ENCODE measurements around the gene RPL12. TPM values are rescaled to one million over a fixed set of nuclear protein-coding genes. Genes with fewer than 3 reads are reported as not detected.
A peak's percentile ranks its signal among the peaks of the same experiment; 100 is the strongest.

Gene RPL12
- total RNA-seq, 2 experiments from 2014 or later, result 1,251 to 1,331 TPM

DNA sequence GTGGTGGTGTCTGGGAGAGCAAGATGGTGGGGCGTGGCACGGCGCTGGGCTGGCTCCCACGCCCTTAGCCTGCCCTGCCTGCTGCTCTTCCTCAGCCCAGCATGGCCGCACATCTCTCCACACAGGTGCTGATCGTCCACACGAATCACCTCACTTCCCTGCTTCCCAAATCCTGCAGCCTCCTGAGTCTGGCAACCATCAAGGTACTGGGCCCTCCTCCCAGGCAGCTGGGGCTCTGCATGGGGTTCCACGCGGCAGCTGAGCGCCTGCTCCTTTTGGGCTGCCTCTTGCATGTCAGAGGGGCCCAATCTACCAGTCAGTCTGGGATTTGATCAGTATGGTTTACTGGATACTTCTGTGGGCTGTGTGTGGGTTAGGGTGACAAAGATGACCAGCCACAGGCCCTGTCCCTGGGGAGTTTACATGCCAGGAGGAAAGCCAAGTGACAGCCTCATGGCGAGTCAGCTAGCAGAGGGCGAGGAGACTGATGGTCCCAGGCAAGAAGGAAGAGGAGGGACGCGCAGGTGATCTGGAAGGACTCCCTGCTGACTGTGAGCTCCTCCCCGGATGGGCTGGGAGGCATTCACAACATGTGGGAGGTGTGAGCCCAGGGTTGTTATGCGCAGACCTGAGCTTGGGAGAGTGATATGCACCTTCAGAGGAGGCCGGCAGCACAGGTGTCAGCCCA is 6.1 kb upstream of the RPL12 start:
- ATAC-seq, result no peak

DNA sequence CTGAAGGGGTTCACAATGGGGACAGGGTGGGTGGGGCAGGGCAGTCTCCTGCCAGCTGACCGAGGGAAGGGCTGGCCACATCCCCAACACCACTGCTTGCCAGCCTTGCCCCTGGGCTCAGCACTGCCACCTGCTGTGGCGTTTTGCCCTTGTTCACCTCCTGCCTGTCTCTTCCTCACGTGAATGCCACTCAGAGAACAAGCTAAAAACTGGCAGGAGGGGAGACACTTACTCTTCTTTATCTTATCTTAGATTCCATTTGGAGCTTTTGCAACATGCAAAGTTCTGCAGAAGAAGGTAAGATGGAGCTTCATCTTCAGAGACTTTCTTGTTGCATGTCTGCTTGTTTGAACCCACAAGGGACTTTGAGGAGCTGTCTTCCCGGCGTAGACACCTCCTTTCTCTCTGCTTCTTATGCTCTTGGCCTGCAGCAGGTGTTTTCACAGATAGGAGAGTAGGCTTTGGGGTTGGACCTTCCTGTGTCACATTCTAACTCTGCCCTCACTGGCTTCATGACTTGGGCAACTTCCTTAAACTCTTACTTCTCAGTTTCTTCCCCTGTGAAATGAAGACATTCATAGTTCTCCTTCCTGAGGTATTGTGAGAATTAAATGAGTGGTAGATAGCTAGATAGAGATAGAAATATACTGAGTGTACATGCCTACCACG is 4.3 kb upstream of the RPL12 start:
- DNase-seq, result peak; percentile 59

More for the DNA sequence above, 6.1 kb upstream of the RPL12 start:
- peaks cover 20% of the 10 kb centered on the region for H3K36me3 Mint-ChIP-seq
- peaks cover 5% of the 10 kb centered on the region for H3K4me1 Mint-ChIP-seq
- no peak overlapping the region for H3K27ac Mint-ChIP-seq
- no peaks in the 10 kb centered on the region for H3K27me3 Mint-ChIP-seq
- H3K9me3 Mint-ChIP-seq (ENCODE audit: low read depth), result no peaks in the 10 kb centered on the region
- no peak overlapping the region for H3K4me3 Mint-ChIP-seq
- no peak for DNase-seq
- CTCF ChIA-PET, result no interaction called here

GRCh38 chr9:127452691-127453090 is 1.5 kb upstream of the RPL12 start:
- H3K4me1 Mint-ChIP-seq, result peaks cover 35% of the 10 kb centered on the region
- H3K27me3 Mint-ChIP-seq, result no peaks in the 10 kb centered on the region
- peak overlapping the region; percentile 95 for H3K4me3 Mint-ChIP-seq
- peak overlapping the region; percentile 96 for H3K27ac Mint-ChIP-seq
- CTCF ChIA-PET, result interaction anchor here (1.0 to 2.2 kb wide), 4 partner anchors 8 to 135 kb away, joined by 3 to 5 read pairs (median 4); no protein-coding TSS in a partner anchor
- peaks cover 41% of the 10 kb centered on the region for H3K36me3 Mint-ChIP-seq
- ATAC-seq, result no peak
- no peak for DNase-seq
- H3K9me3 Mint-ChIP-seq (ENCODE audit: low read depth), result no peaks in the 10 kb centered on the region

More for the DNA sequence above, 4.3 kb upstream of the RPL12 start:
- ATAC-seq, result no peak
- CTCF ChIA-PET, result interaction anchor here (0.8 to 2.5 kb wide), 9 partner anchors 31 to 415 kb away, joined by 3 to 9 read pairs (median 4); partner anchors contain the start of genes STXBP1, TOR2A and ZNF79
- H3K27me3 Mint-ChIP-seq, result no peaks in the 10 kb centered on the region
- H3K27ac Mint-ChIP-seq, result peak overlapping the region; percentile 13
- H3K9me3 Mint-ChIP-seq (ENCODE audit: low read depth), result no peaks in the 10 kb centered on the region
- peaks cover 10% of the 10 kb centered on the region for H3K4me1 Mint-ChIP-seq
- peaks cover 18% of the 10 kb centered on the region for H3K36me3 Mint-ChIP-seq
- H3K4me3 Mint-ChIP-seq, result no peak overlapping the region

DNA sequence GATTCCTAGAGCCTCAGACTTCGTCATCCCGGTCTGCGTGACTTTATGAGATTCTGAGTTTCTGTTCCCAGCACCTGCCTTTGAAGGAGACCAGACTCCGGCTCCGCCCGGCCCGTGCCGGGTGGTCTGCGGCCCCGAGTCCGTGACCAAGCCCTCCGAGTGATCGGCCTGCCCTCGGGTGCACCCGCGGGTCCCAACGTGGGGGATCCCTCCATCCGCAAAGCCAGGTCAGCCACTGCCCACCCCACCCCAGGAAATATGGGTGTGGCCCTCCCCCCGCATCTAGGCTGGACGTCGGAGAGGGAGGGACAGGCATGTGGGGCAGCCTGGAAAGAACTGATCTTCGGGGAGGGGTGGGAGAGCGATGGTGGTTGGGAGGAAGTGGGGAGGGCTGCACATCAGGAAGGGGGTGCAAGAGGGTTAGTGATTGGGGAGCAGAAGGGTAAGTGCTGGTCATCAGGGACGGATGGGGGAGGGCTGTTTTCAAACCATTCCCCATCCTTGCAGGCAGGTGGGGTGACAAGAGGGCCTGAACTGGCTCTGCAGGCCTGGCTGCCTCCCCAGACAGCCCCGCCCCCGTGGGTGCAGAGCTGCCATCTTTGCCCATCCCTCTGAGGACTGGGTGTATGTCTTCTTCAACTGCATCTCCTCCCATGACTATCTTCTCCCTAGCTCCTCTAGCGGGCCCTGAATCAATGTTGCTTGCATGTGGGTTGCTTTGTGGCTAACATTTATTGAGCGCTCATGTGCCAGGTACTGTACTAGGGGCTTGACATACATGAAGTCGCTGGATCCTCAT is 851 bp upstream of the RPL12 start:
- Mint-ChIP-seq H3K27me3 (no peaks in the 10 kb centered on the region), H3K4me3 (peak overlapping the region; percentile 95), H3K27ac (peak overlapping the region; percentile 96), H3K36me3 (peaks cover 44% of the 10 kb centered on the region), H3K4me1 (peaks cover 40% of the 10 kb centered on the region), H3K9me3 (ENCODE audit: low read depth) (no peaks in the 10 kb centered on the region)
- peak; percentile 28 for ATAC-seq
- CTCF ChIA-PET, result interaction anchor here (1.0 to 2.2 kb wide), 5 partner anchors 8 to 136 kb away, joined by 3 to 5 read pairs (median 4); partner anchors contain the start of gene ZNF79
- peak; percentile 80 for DNase-seq

- peaks cover 40% of the 10 kb centered on the region for H3K4me1 Mint-ChIP-seq
- no peaks in the 10 kb centered on the region for H3K27me3 Mint-ChIP-seq
- no peak for DNase-seq
- peak; percentile 13 for ATAC-seq
- H3K9me3 Mint-ChIP-seq (ENCODE audit: low read depth), result no peaks in the 10 kb centered on the region
- CTCF ChIA-PET, result interaction anchor here (0.8 to 2.2 kb wide), 5 partner anchors 9 to 465 kb away, joined by 3 to 5 read pairs (median 4); partner anchors contain the start of gene ZNF79
- H3K4me3 Mint-ChIP-seq, result peak overlapping the region; percentile 95
- H3K27ac Mint-ChIP-seq, result peak overlapping the region; percentile 96
- peaks cover 46% of the 10 kb centered on the region for H3K36me3 Mint-ChIP-seq
Observed at GRCh38 chr9:127451608-127451857, 327 bp upstream of the RPL12 start.

GRCh38 chr9:127450243-127450760 is 904 bp downstream of the RPL12 start:
- H3K4me1 Mint-ChIP-seq, result peaks cover 40% of the 10 kb centered on the region
- DNase-seq, result no peak
- peak overlapping the region; percentile 96 for H3K27ac Mint-ChIP-seq
- peak overlapping the region; percentile 95 for H3K4me3 Mint-ChIP-seq
- ATAC-seq, result peak; percentile 4
- peaks cover 56% of the 10 kb centered on the region for H3K36me3 Mint-ChIP-seq
- CTCF ChIA-PET, result interaction anchor here (1.0 to 2.2 kb wide), 5 partner anchors 14 to 137 kb away, joined by 3 to 5 read pairs (median 4); partner anchors contain the start of genes SLC2A8 and ZNF79
- no peaks in the 10 kb centered on the region for H3K27me3 Mint-ChIP-seq
- H3K9me3 Mint-ChIP-seq (ENCODE audit: low read depth), result peaks cover 2% of the 10 kb centered on the region

DNA sequence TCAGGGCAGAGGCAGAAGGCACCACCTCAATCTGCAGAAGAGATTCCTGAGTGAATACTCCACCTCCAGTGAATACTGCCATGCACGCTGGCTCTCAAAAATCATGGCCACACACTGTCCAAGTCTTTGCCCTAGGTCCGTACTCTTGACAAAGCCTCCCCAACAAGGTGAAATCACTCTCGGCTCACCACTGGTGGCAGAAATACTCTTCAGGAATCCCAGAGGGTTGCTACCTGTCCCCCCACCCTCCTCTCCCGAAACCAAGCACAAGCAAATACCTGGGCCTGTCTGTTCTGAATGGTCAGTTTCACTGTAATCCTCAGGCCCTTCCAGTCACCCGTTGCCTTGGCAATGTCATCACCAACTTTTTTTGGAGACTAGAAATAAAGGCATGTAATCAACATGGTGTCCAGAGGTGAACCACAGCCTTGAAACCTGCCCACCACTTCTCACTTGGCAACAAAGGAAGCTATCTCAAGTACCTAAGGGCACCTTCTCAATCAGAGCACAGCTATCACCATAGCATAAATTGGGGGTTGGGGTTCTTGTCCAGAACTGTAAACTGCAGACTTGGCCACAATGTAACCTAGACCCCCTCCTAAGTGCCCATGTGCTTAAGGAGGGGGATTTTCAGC is 1.8 kb downstream of the RPL12 start:
- no peak for ATAC-seq
- Mint-ChIP-seq H3K4me1 (peaks cover 40% of the 10 kb centered on the region), H3K36me3 (peaks cover 65% of the 10 kb centered on the region), H3K4me3 (peak overlapping the region; percentile 95), H3K9me3 (ENCODE audit: low read depth) (peaks cover 9% of the 10 kb centered on the region), H3K27me3 (no peaks in the 10 kb centered on the region), H3K27ac (peak overlapping the region; percentile 96)
- DNase-seq, result peak; percentile 48
- CTCF ChIA-PET, result interaction anchor here (0.6 to 1.4 kb wide), 4 partner anchors 13 to 202 kb away, joined by 3 to 4 read pairs (median 3); partner anchors contain the start of genes SLC2A8 and ZNF79

DNA sequence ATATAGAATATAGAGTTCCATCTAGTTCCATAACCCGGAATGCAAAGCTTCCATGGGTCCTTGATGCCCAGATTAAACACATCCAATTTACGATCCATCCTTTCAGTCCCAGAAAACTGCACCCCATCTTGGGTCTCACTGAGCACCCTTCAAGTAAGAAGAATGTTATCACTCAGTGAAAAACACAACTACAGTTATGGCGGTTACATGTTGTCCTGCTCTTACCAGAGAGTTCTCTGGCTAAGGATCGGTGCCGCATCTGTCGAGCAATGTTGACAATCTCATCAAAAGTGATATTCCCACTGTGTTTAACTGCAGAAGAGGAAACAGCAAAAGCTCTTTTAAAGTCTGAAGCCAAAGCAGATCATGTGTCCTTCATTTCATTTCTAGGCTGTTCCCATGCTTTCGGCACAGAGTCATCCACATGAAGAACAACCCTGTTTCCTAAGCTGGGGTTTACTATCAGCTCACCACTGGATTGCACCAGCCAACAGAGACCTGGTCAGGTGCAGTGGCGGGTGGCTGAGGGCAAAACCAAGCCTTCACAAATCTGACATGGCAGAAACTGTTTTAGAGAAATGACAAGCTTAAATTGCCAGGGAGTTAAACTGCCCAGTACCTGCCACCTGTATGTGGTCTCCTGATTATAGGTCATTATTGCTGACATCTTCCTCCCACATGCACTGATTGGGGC is 2.9 kb downstream of the RPL12 start:
- CTCF ChIA-PET, result interaction anchor here (0.6 kb wide), 1 partner anchor 54 kb away, joined by 4 read pairs; no protein-coding TSS in a partner anchor
- H3K36me3 Mint-ChIP-seq, result peaks cover 75% of the 10 kb centered on the region
- DNase-seq, result no peak
- peak overlapping the region; percentile 95 for H3K4me3 Mint-ChIP-seq
- ATAC-seq, result no peak
- no peaks in the 10 kb centered on the region for H3K27me3 Mint-ChIP-seq
- H3K27ac Mint-ChIP-seq, result peak overlapping the region; percentile 96
- peaks cover 12% of the 10 kb centered on the region for H3K9me3 Mint-ChIP-seq (ENCODE audit: low read depth)
- H3K4me1 Mint-ChIP-seq, result peaks cover 40% of the 10 kb centered on the region

DNA sequence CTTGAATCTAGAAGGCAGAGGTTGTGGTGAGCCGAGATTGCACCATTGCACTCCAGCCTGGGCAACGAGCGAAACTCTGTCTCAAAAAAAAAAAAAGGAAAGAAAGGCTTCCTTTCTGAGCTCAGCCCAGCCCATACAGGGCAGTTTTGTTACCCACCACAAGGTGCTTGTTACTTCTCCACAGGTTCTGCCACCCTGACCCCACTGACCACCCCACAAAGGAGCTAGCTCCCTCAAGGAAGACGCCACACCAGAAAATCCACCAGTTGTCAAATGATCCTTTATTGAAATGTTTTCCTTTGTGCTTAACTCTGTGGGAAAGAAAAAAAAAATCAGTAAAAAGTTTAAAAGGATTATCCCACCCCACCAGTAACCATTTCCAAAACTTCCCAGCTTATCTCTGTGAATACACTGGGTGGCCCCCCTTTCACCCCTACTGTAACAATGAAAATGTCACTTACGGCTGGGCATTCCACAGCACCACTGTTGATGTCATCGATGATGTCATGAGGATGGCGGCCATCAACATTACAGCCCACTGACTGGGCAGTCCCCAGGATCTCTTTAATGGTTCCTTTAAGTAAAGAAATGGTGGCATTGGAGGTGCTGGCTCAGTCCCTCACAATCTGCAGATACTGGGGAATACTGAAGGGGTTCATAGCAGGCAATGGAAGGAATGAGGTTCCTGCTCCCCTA is 3.6 kb downstream of the RPL12 start:
- DNase-seq (no peak), ATAC-seq (no peak)
- peaks cover 37% of the 10 kb centered on the region for H3K4me1 Mint-ChIP-seq
- CTCF ChIA-PET, result no interaction called here
- peaks cover 12% of the 10 kb centered on the region for H3K9me3 Mint-ChIP-seq (ENCODE audit: low read depth)
- peak overlapping the region; percentile 95 for H3K4me3 Mint-ChIP-seq
- H3K36me3 Mint-ChIP-seq, result peaks cover 80% of the 10 kb centered on the region
- H3K27ac Mint-ChIP-seq, result peak overlapping the region; percentile 96
- H3K27me3 Mint-ChIP-seq, result no peaks in the 10 kb centered on the region

- H3K4me1 Mint-ChIP-seq, result peaks cover 31% of the 10 kb centered on the region
- no peak for ATAC-seq
- DNase-seq, result no peak
- H3K4me3 Mint-ChIP-seq, result no peak overlapping the region
- H3K9me3 Mint-ChIP-seq (ENCODE audit: low read depth), result peaks cover 12% of the 10 kb centered on the region
- peak overlapping the region; percentile 96 for H3K27ac Mint-ChIP-seq
- CTCF ChIA-PET, result no interaction called here
- H3K36me3 Mint-ChIP-seq, result peaks cover 87% of the 10 kb centered on the region
- H3K27me3 Mint-ChIP-seq, result no peaks in the 10 kb centered on the region
Observed at GRCh38 chr9:127446713-127447415, 4.3 kb downstream of the RPL12 start.

- Mint-ChIP-seq H3K27ac (peak overlapping the region; percentile 13), H3K4me3 (no peak overlapping the region), H3K9me3 (ENCODE audit: low read depth) (peaks cover 12% of the 10 kb centered on the region), H3K36me3 (peaks cover 91% of the 10 kb centered on the region), H3K27me3 (no peaks in the 10 kb centered on the region), H3K4me1 (peaks cover 31% of the 10 kb centered on the region)
- CTCF ChIA-PET, result no interaction called here
- ATAC-seq, result no peak
- no peak for DNase-seq
Observed at GRCh38 chr9:127445851-127446712, 5.1 kb downstream of the RPL12 start.

Measured in activated CD8-positive, alpha-beta memory T cell treated with anti-CD3 and anti-CD28 coated beads, Interleukin-2, amount 10 ng/mL, durations not matched to agents 7 days and 5 days (primary cell).